ENCODE measurements around the gene HNRNPU. TPM values are rescaled to one million over a fixed set of nuclear protein-coding genes. Genes with fewer than 3 reads are reported as not detected.

The HNRNPU gene
- total and polyA plus RNA-seq, 2 donors from 2014 or later = 153 to 329 TPM

GRCh38 chr1:244836584-244836983 is 27.8 kb downstream of the HNRNPU start:
- no peak for TF ChIP-seq CTCF (IDR thresholded peaks at IDR 0.05; ENCODE audit: borderline replicate concordance, extremely low read depth, insufficient read depth)
- Histone ChIP-seq H3K27me3 (ENCODE audit: control insufficient read depth, insufficient read depth, low read length) (no peaks in the 10 kb centered on the region), H3K36me3 (ENCODE audit: control insufficient read depth in 2 of 3, insufficient read depth in 3 of 3, low read length in 3 of 3) (peaks cover 0 to 4% (median 0%) of the 10 kb centered on the region in 3 donors), H3K4me1 (ENCODE audit: control insufficient read depth in 2 of 3, insufficient read depth in 2 of 3, low read depth in 1 of 3, low read length in 3 of 3) (peaks cover 3 to 28% (median 10%) of the 10 kb centered on the region in 3 donors), H3K9ac (ENCODE audit: low read length in 3 of 3) (peak overlapping the region; percentile 59 to 98 (median 96)), H3K9me3 (ENCODE audit: control insufficient read depth in 2 of 3, insufficient read depth in 1 of 3, low read length in 3 of 3) (no peaks in the 10 kb centered on the region), H3K4me3 (ENCODE audit: low read length in 3 of 3) (peak overlapping the region; percentile 94 to 98 (median 94)), H3K27ac (ENCODE audit: low read depth in 2 of 2, low read length in 2 of 2) (peak overlapping the region in 1 of 2 donors; percentile 99)
- DNase-seq (peak in 1 of 5 donors; percentile 32), FAIRE-seq (no peak)
- intact Hi-C loops (cut with DNase I) = no loop called here

- no peak for TF ChIP-seq CTCF (IDR thresholded peaks at IDR 0.05; ENCODE audit: borderline replicate concordance, extremely low read depth, insufficient read depth)
- H3K4me1 ChIP-seq (ENCODE audit: control insufficient read depth in 2 of 3, insufficient read depth in 2 of 3, low read depth in 1 of 3, low read length in 3 of 3) = peaks cover 3 to 28% (median 9%) of the 10 kb centered on the region in 3 donors
- peak overlapping the region; percentile 94 to 98 (median 94) for H3K4me3 ChIP-seq (ENCODE audit: low read length in 3 of 3)
- intact Hi-C loops (cut with DNase I) = no loop called here
- H3K9ac ChIP-seq (ENCODE audit: low read length in 3 of 3) = peak overlapping the region; percentile 59 to 98 (median 96)
- no peak for FAIRE-seq
- H3K27ac ChIP-seq (ENCODE audit: low read depth in 2 of 2, low read length in 2 of 2) = peak overlapping the region; percentile 99 to 100
- H3K9me3 ChIP-seq (ENCODE audit: control insufficient read depth in 2 of 3, insufficient read depth in 1 of 3, low read length in 3 of 3) = no peaks in the 10 kb centered on the region
- peaks cover 0 to 4% (median 0%) of the 10 kb centered on the region in 3 donors for H3K36me3 ChIP-seq (ENCODE audit: control insufficient read depth in 2 of 3, insufficient read depth in 3 of 3, low read length in 3 of 3)
- H3K27me3 ChIP-seq (ENCODE audit: control insufficient read depth, insufficient read depth, low read length) = no peaks in the 10 kb centered on the region
- DNase-seq = peak in 3 of 5 donors; percentile 31 to 67 (median 53)
These were observed 28.2 kb downstream of the HNRNPU start for GRCh38 chr1:244836135-244836521.

- Histone ChIP-seq H3K27me3 (ENCODE audit: control insufficient read depth, insufficient read depth, low read length) (no peaks in the 10 kb centered on the region), H3K9ac (ENCODE audit: low read length in 3 of 3) (peak within 1 kb of the TSS; percentile 96 to 98 (median 97)), H3K27ac (ENCODE audit: low read depth in 2 of 2, low read length in 2 of 2) (peak within 1 kb of the TSS; percentile 99 to 100), H3K4me3 (ENCODE audit: low read length in 3 of 3) (peak within 1 kb of the TSS; percentile 94 to 98 (median 97)), H3K36me3 (ENCODE audit: control insufficient read depth in 2 of 3, insufficient read depth in 3 of 3, low read length in 3 of 3) (peaks cover 0 to 4% (median 0%) of the 10 kb centered on the region in 3 donors), H3K9me3 (ENCODE audit: control insufficient read depth in 2 of 3, insufficient read depth in 1 of 3, low read length in 3 of 3) (no peaks in the 10 kb centered on the region), H3K4me1 (ENCODE audit: control insufficient read depth in 2 of 3, insufficient read depth in 2 of 3, low read depth in 1 of 3, low read length in 3 of 3) (peaks cover 3 to 25% (median 8%) of the 10 kb centered on the region in 3 donors)
- intact Hi-C loops (cut with DNase I) = no loop called here
- no peak for TF ChIP-seq CTCF (IDR thresholded peaks at IDR 0.05; ENCODE audit: borderline replicate concordance, extremely low read depth, insufficient read depth)
- FAIRE-seq (no peak), DNase-seq (peak in 4 of 5 donors; percentile 95 to 97 (median 97))
These were observed 28.8 kb downstream of the HNRNPU start, which contains the start of gene COX20 for GRCh38 chr1:244835276-244836134. TSS of gene COX20 (plus strand) at chr1:244835658. CDS start at chr1:244835715, 57 bp downstream.
